NCI-H146 treated with DMSO at 0.1 percent for 48 hours (cell line): ENCODE results near the gene TRAF2.
A peak's percentile ranks its signal among the peaks of the same experiment; 100 is the strongest.

ENCODE experiments used
- DNase-seq: peaks from one replicate; lab custom pipeline; 2025; ENCODE audit not compliant: unreplicated experiment; lab: John Stamatoyannopoulos, UW

Gene TRAF2

DNA sequence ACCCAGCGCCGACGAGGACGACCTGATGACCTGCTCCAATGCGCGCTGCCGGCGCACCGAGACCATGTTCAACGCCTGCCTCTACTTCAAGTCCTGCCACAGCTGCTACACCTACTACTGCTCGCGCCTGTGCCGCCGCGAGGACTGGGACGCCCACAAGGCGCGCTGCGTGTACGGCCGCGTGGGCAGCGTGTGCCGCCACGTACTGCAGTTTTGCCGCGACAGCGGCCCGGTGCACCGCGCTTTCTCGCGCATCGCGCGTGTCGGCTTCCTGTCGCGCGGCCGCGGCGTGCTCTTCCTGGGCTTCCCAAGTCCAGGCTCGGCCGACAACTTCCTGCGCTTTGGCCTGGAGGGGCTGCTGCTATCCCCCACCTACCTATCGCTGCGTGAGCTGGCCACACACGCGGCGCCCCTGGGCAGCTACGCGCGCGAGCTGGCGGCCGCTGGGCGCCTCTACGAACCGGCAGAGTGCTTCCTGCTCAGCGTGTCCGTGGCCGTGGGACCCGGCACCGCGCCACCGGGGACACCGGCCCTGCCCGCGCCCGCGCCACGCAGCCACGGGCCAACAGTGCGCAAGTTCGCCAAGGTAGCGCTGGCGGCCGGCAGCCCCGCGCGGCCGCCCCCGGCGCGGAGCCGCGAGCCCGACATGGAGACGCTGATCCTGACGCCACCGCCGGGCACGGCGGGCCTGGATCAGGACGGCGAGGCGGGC is 39.8 kb upstream of the TRAF2 start:
- DNase-seq = no peak

GRCh38 chr9:136847088-136847825 is 39.1 kb upstream of the TRAF2 start:
- peak; percentile 37 for DNase-seq

- DNase-seq = peak; percentile 47
These were observed 38.4 kb upstream of the TRAF2 start for GRCh38 chr9:136847826-136848392.

- DNase-seq = no peak
These were observed 37.8 kb upstream of the TRAF2 start for GRCh38 chr9:136848393-136849037.

- DNase-seq = peak; percentile 92
These were observed 37.0 kb upstream of the TRAF2 start, which contains the start of gene PHPT1 for GRCh38 chr9:136849038-136849959. TSS of gene PHPT1 (plus strand) at chr9:136849409. CDS start at chr9:136849431, 22 bp downstream.

GRCh38 chr9:136849960-136850865 is 36.1 kb upstream of the TRAF2 start:
- DNase-seq = no peak

DNA sequence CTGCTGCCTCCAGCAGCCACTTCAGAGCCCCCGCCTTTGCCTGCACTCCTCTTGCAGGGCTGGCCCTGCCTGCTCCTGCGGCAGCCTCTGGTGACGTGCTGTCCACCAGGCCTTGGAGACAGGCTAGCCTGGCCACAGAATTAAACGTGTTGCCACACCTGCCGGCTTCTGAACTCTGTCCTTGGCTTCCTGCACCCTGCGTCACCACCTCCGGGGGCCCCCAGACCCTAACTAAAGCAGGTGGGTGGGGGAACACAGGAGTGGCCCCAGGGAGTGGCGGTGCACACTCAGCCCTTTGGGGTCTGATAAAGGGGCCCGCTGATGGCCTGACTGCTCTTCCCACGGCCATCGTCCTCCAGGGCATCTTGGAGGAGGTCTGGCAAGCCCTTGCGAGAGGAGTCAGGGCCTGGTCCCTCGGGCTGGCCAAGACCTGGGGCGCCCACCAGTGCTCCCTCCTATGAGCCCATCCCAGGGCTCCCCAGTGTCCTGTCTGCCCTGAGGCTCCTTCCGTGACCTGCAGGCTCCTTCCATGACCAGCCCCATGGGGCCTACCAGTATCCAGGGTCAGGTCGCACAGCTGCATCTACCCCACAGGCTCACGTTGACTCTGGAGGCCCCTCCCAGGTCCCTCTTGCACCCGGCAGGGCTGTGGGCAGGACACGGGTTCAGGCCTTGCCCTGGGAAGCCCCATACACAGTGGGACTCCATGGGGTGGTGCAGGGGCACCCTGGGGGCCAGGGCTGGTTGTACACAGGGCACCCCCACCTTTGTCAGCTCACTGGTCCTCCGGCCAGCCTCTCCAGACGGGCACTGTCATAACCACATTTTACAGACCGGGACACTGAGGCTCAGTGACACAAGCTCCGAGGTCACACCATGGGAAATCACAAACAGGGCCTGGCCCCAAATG is 35.2 kb upstream of the TRAF2 start:
- no peak for DNase-seq

DNA sequence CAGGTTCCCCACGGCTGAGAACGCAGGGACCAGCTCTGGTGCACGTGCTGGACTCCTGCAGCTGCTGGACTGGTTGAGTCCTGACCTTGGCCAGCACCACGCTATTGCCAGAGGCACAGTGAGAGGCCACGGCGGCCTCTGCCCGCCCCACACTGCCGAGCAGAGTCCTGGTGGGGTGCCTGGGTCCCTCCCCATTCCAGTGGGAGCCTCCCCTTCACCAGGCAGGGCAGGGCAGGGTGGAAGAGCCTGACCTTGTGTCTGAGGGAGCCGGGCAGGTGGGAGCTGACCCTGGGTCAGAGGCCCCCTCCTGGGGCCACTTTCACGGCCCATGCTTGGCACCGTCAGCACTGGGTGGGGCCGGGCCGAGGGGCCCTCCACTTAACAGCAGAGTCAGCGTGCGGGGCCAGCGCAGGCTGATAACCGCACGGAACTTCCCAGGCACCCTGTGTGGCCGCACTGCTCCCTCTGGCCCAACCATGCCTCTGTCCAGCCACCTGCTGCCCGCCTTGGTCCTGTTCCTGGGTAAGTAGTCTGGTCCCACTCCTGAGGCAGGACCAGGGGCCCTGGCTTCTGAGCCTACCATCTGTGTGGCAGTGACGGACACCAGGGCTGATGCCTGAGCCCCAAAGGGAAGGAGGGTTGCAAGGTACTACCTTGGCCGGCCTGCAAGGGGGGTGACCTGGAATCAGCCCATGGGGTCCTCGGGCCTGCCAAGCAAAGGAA is 34.2 kb upstream of the TRAF2 start, which contains the start of gene MAMDC4:
Gene MAMDC4 (plus strand): TSS at position 406 of the 723 bp plus-strand sequence. CDS start 71 bp downstream, at position 477.
- DNase-seq = no peak

- no peak for DNase-seq
These were observed 33.4 kb upstream of the TRAF2 start for GRCh38 chr9:136852664-136853595.

GRCh38 chr9:136853596-136854112 is 32.7 kb upstream of the TRAF2 start:
- DNase-seq = no peak

- no peak for DNase-seq
These were observed 32.0 kb upstream of the TRAF2 start for GRCh38 chr9:136854113-136854841.

- DNase-seq = no peak
These were observed 31.4 kb upstream of the TRAF2 start for GRCh38 chr9:136854842-136855460.

DNA sequence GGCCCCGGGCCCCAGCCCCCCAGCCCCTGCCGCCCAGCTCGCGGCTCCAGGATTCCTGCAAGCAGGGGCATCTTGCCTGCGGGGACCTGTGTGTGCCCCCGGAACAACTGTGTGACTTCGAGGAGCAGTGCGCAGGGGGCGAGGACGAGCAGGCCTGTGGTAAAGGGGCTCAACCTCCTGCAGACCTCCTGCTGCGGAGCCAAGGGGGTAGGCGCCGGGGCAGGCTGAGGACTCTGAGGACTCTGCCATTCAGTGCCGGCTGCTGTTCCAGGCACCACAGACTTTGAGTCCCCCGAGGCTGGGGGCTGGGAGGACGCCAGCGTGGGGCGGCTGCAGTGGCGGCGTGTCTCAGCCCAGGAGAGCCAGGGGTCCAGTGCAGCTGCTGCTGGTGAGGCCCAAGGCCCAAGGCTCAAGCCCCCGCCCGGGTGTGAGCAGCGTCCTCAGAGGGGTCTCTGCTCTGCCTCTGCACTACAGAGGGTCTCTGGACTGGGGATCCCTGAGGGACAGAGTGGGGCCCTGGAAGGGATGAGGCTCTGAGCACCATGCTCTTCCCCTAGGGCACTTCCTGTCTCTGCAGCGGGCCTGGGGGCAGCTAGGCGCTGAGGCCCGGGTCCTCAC is 30.7 kb upstream of the TRAF2 start:
- no peak for DNase-seq

DNA sequence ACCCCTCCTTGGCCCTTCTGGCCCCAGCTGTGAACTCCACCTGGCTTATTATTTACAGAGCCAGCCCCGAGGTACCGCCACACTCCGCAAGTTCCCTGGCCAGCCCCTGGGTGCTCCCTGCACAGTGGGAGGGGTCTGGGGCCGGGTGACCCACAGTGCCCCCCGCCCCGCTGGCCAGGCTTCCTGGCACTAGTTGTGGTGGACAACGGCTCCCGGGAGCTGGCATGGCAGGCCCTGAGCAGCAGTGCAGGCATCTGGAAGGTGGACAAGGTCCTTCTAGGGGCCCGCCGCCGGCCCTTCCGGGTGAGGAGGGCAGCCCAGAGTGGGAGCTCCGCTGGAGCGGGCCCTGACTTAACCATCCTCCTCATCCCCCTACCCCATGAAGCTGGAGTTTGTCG is 30.2 kb upstream of the TRAF2 start:
- DNase-seq = no peak
